A549 (cell line): Measurements from ENCODE around the gene PAX4. TPM values are rescaled to one million over a fixed set of nuclear protein-coding genes. Genes with fewer than 3 reads are reported as not detected.

Source experiments
- ATAC-seq, 2 experiments: fragments of 200-7000 bp in 1 of 2; fragments of >200 bp in 1 of 2; cut with Nextera tagmentation in 1 of 2; cut with Tn5 transposase in 1 of 2; 3 replicates each; pipeline versions ENCODE4 v1.8.0 to v1.9.1; 2018 to 2020; ENCODE audit warnings: mild to moderate bottlenecking in 1 of 2, moderate library complexity in 1 of 2
- CTCF ChIA-PET: fragments of 300-600 bp; sonication (Branson Sonifier 250); formaldehyde crosslinking; extraction: SDS; loops from one replicate; lab custom pipeline; 2021; ENCODE audit warnings: antibody characterized with exemption, inconsistent platforms; lab: Yijun Ruan, JAX
- POLR2A ChIA-PET: fragments of 350-600 bp; formaldehyde crosslinking; extraction: SDS; loops from one replicate; lab custom pipeline; 2021; ENCODE audit warnings: antibody characterized with exemption, inconsistent platforms; lab: Yijun Ruan, JAX
- DNase-seq, 2 experiments: peaks; one replicate each; pipeline versions ENCODE4 v3.0.0 to v3.0.0-alpha.2; 2011 to 2016; ENCODE audit warnings: low read depth in 1 of 2, low spot score in 1 of 2
- FAIRE-seq: peaks from 2 replicates; lab custom pipeline; 2011; peaks lifted over from hg19 to GRCh38; lab: Jason Lieb, UNC
- H3K27ac ChIP-seq, 2 experiments: fragments of >200 bp; sonication (Bioruptor Twin); formaldehyde crosslinking; 3 replicates each; pipeline ENCODE4 v1.5.1; 2016 to 2017
- H3K4me1 ChIP-seq: fragments of >200 bp; sonication (Bioruptor Twin); formaldehyde crosslinking; 3 replicates; pipeline ENCODE4 v1.6.1; 2016
- H3K4me2 ChIP-seq: fragments of >200 bp; sonication (Bioruptor Twin); formaldehyde crosslinking; 3 replicates; pipeline ENCODE4 v1.6.1; 2016
- H3K4me3 ChIP-seq: fragments of >200 bp; sonication (Bioruptor Twin); formaldehyde crosslinking; 3 replicates; pipeline ENCODE4 v1.5.1; 2016
- H3K9me3 ChIP-seq: fragments of >200 bp; sonication (Bioruptor Twin); formaldehyde crosslinking; 3 replicates; pipeline ENCODE4 v1.6.1; 2016
- BCL3 ChIP-seq: fragments of >200 bp; sonication (Bioruptor Twin); formaldehyde crosslinking; IDR thresholded peaks from 3 replicates; pipeline ENCODE4 v1.6.1; 2016
- E2F6 ChIP-seq: IDR thresholded peaks from 2 replicates; pipeline ENCODE4 v1.6.1; 2012; ENCODE audit warnings: low read depth, borderline replicate concordance
- KDM1A ChIP-seq: fragments of 200-600 bp; sonication (generic); IDR thresholded peaks from 2 replicates; pipeline ENCODE4 v1.6.1; 2016; ENCODE audit warnings: low read depth, mild to moderate bottlenecking
- PBX3 ChIP-seq: IDR thresholded peaks from 2 replicates; pipeline ENCODE4 v1.6.1; 2012
- PHF8 ChIP-seq: fragments of 200-600 bp; sonication (generic); IDR thresholded peaks from 2 replicates; pipeline ENCODE4 v1.6.1; 2016; ENCODE audit warnings: low read depth, mild to moderate bottlenecking, antibody characterized with exemption, moderate library complexity, borderline replicate concordance
- POLR2A ChIP-seq: IDR thresholded peaks from 2 replicates; pipeline ENCODE4 v1.6.1; 2012; ENCODE audit warnings: mild to moderate bottlenecking, low read length
- REST ChIP-seq: fragments of 200-600 bp; sonication (generic); IDR thresholded peaks from 2 replicates; pipeline ENCODE4 v1.6.1; 2016; ENCODE audit warnings: antibody characterized with exemption, mild to moderate bottlenecking, moderate library complexity
- RNF2 ChIP-seq: fragments of 200-600 bp; sonication (generic); IDR thresholded peaks from 2 replicates; pipeline ENCODE4 v1.6.1; 2016; ENCODE audit warnings: low read depth, mild to moderate bottlenecking, antibody characterized with exemption, moderate library complexity, borderline replicate concordance
- SREBF2 ChIP-seq: fragments of 450-650 bp; IDR thresholded peaks from 2 replicates; pipeline ENCODE4 v1.6.1; 2014; ENCODE audit warnings: mild to moderate bottlenecking, moderate library complexity
- USF2 ChIP-seq: fragments of 450-650 bp; IDR thresholded peaks from 2 replicates; pipeline ENCODE4 v1.6.1; 2014; ENCODE audit warnings: antibody characterized with exemption
- WGBS: methylation state at CpG from one replicate; pipeline ENCODE4 v1.1.6; 2017; ENCODE audit errors: missing lambda C conversion rate; 5-methylcytosine and 5-hydroxymethylcytosine counted together
- polyA plus RNA-seq, 4 experiments: library from polyadenylated mRNA; depleted of rRNA in 3 of 4; stranded (reverse); fragments of >200 nt; fragmentation: RNase III in 1 of 4; extraction: RNeasy Plus Mini Kit Qiagen cat#74134 plus additional on column Dnase treatment in 1 of 4; gene quantifications; 2 replicates in 3 of 4; 3 replicates in 1 of 4; pipeline ENCODE4 v1.2.3, GENCODE V29; 2011 to 2017

The PAX4 gene
- polyA plus RNA-seq, 2 of the 4 experiments (the other 2 are of a cell fraction), result not detected

GRCh38 chr7:127653396-127653795, 35.5 kb upstream of the PAX4 start:
- peaks cover 27% of the 10 kb centered on the region for H3K4me1 ChIP-seq
- no peak for TF ChIP-seq PHF8
- TF ChIP-seq KDM1A, result no peak
- TF ChIP-seq BCL3, result no peak
- TF ChIP-seq POLR2A, result no peak
- no peak for TF ChIP-seq USF2
- TF ChIP-seq E2F6, result no peak
- no peak for TF ChIP-seq RNF2
- TF ChIP-seq, all 56 proteins: peak for 0
- POLR2A ChIA-PET, result no interaction called here
- H3K27ac ChIP-seq, result peak overlapping the region; percentile 87 to 91; a peak in 3 of 6 replicates
- peak overlapping the region; percentile 96 for H3K4me2 ChIP-seq
- DNase-seq (no peak), FAIRE-seq (no peak), ATAC-seq (no peak)
- H3K4me3 ChIP-seq, result peak overlapping the region; percentile 83
- CTCF ChIA-PET, result interaction anchor here (1.2 to 2.1 kb wide), 3 partner anchors 13 to 556 kb away, joined by 3 to 6 read pairs (median 4); no protein-coding TSS in a partner anchor
- WGBS, result 78% methylated on average over 4 of the region's 4 CpGs
- H3K9me3 ChIP-seq, result no peaks in the 10 kb centered on the region

GRCh38 chr7:127652333-127653248, 34.6 kb upstream of the PAX4 start:
- DNase-seq (peak; percentile 17 to 24), ATAC-seq (peak in 1 of 2 experiments; percentile 53; a peak in 3 of 6 replicates), FAIRE-seq (no peak)
- TF ChIP-seq PBX3, result no peak
- no peak for TF ChIP-seq SREBF2
- peak; percentile 41; the same call in 1 of the 2 replicates for TF ChIP-seq USF2
- TF ChIP-seq REST, result peak; percentile 64
- H3K9me3 ChIP-seq, result no peaks in the 10 kb centered on the region
- WGBS, result 3% methylated on average over 35 of the region's 38 CpGs
- ChIA-PET POLR2A (interaction anchor here (1.5 kb wide), 1 partner anchor 64 kb away, joined by 5 read pairs; the partner anchor contains the start of gene ARF5), CTCF (interaction anchor here (1.2 to 2.1 kb wide), 3 partner anchors 14 to 557 kb away, joined by 3 to 6 read pairs (median 4); no protein-coding TSS in a partner anchor)
- peak overlapping the region; percentile 83 for H3K4me3 ChIP-seq
- peak overlapping the region; percentile 87 to 91 for H3K27ac ChIP-seq
- H3K4me2 ChIP-seq, result peak overlapping the region; percentile 96
- peaks cover 27% of the 10 kb centered on the region for H3K4me1 ChIP-seq
